ENCODE results near the gene PLXNA4.

- TF ChIP-seq CTCF (IDR thresholded peaks at IDR 0.05): no peak
- TF ChIP-seq POLR2A (IDR thresholded peaks at IDR 0.05): no peak
Observed at GRCh38 chr7:132117636-132118035, 458.6 kb downstream of the PLXNA4 start.
